Neutrophil (primary cell): Measurements from ENCODE around the gene AAR2.

ENCODE experiments used
- H3K27ac ChIP-seq: fragments of 200-600 bp; sonication (generic); 2 replicates; pipeline ENCODE4 v1.5.1; 2016; ENCODE audit warnings: mild to moderate bottlenecking, moderate library complexity
- H3K27me3 ChIP-seq: fragments of 200-600 bp; sonication (generic); 2 replicates; pipeline ENCODE4 v1.6.0; 2016; ENCODE audit warnings: mild to moderate bottlenecking
- H3K36me3 ChIP-seq: fragments of 200-600 bp; sonication (generic); 2 replicates; pipeline ENCODE4 v1.5.1; 2017
- H3K4me1 ChIP-seq, 2 experiments: fragments of 200-600 bp in 1 of 2; sonication (generic) in 1 of 2; 1 replicate in 1 of 2; 2 replicates in 1 of 2; pipeline versions ENCODE4 v1.5.1 to v1.6.1; 2013 to 2016; ENCODE audit warnings: low read depth in 1 of 2, low read length in 1 of 2, mild to moderate bottlenecking in 1 of 2, moderate library complexity in 1 of 2; ENCODE audit not compliant: control insufficient read depth in 1 of 2, insufficient read depth in 1 of 2
- H3K4me3 ChIP-seq, 2 experiments: fragments of 200-600 bp in 1 of 2; sonication (generic) in 1 of 2; 1 replicate in 1 of 2; 2 replicates in 1 of 2; pipeline ENCODE4 v1.5.1; 2013 to 2016; ENCODE audit warnings: low read depth in 1 of 2, low read length in 1 of 2, mild to moderate bottlenecking in 1 of 2, moderate library complexity in 1 of 2
- H3K9me3 ChIP-seq: fragments of 200-600 bp; sonication (generic); 2 replicates; pipeline ENCODE4 v1.5.1; 2016
- CTCF ChIP-seq: fragments of 200-600 bp; sonication (generic); IDR thresholded peaks from 2 replicates; pipeline ENCODE4 v1.5.1; 2016; ENCODE audit warnings: antibody characterized with exemption

The AAR2 gene

GRCh38 chr20:36241678-36242077 lies 5.4 kb downstream of the AAR2 start:
- peaks cover 59% of the 10 kb centered on the region for H3K36me3 ChIP-seq
- no peaks in the 10 kb centered on the region for H3K9me3 ChIP-seq
- no peaks in the 10 kb centered on the region for H3K27me3 ChIP-seq
- H3K4me3 ChIP-seq: no peak overlapping the region
- no peak for TF ChIP-seq CTCF
- H3K27ac ChIP-seq: no peak overlapping the region
- peaks cover 8 to 9% of the 10 kb centered on the region in 2 experiments for H3K4me1 ChIP-seq

GRCh38 chr20:36243726-36244125 lies 7.4 kb downstream of the AAR2 start:
- no peak overlapping the region for H3K4me3 ChIP-seq
- no peaks in the 10 kb centered on the region for H3K9me3 ChIP-seq
- no peak overlapping the region for H3K27ac ChIP-seq
- H3K36me3 ChIP-seq: peaks cover 79% of the 10 kb centered on the region
- H3K27me3 ChIP-seq: no peaks in the 10 kb centered on the region
- TF ChIP-seq CTCF: no peak
- H3K4me1 ChIP-seq: no peaks in the 10 kb centered on the region

- H3K27ac ChIP-seq: no peak overlapping the region
- no peaks in the 10 kb centered on the region for H3K27me3 ChIP-seq
- H3K36me3 ChIP-seq: peaks cover 80% of the 10 kb centered on the region
- no peak overlapping the region for H3K4me3 ChIP-seq
- no peak for TF ChIP-seq CTCF
- no peaks in the 10 kb centered on the region for H3K9me3 ChIP-seq
- H3K4me1 ChIP-seq: no peaks in the 10 kb centered on the region
Observed at GRCh38 chr20:36246401-36246800, 10.1 kb downstream of the AAR2 start.

- Histone ChIP-seq H3K27ac (no peak overlapping the region), H3K27me3 (no peaks in the 10 kb centered on the region), H3K4me3 (no peak overlapping the region), H3K36me3 (peaks cover 79% of the 10 kb centered on the region), H3K9me3 (no peaks in the 10 kb centered on the region), H3K4me1 (no peaks in the 10 kb centered on the region)
- TF ChIP-seq CTCF: no peak
Observed at GRCh38 chr20:36248836-36249235, 12.6 kb downstream of the AAR2 start.

GRCh38 chr20:36249450-36249849 lies 13.2 kb downstream of the AAR2 start:
- H3K27ac ChIP-seq: no peak overlapping the region
- H3K36me3 ChIP-seq: peaks cover 73% of the 10 kb centered on the region
- no peaks in the 10 kb centered on the region for H3K4me1 ChIP-seq
- H3K27me3 ChIP-seq: no peaks in the 10 kb centered on the region
- H3K4me3 ChIP-seq: no peak overlapping the region
- H3K9me3 ChIP-seq: no peaks in the 10 kb centered on the region
- TF ChIP-seq CTCF: no peak

- Histone ChIP-seq H3K36me3 (peaks cover 67% of the 10 kb centered on the region), H3K4me1 (no peaks in the 10 kb centered on the region), H3K27ac (no peak overlapping the region), H3K4me3 (no peak overlapping the region), H3K9me3 (no peaks in the 10 kb centered on the region), H3K27me3 (no peaks in the 10 kb centered on the region)
- no peak for TF ChIP-seq CTCF
Observed at GRCh38 chr20:36251426-36251825, 15.1 kb downstream of the AAR2 start.
